Activated CD4-positive, alpha-beta T cell treated with anti-CD3 and anti-CD28 coated beads, Interleukin-2, Interleukin-6, amounts not matched to agents 100 ng/mL and 50 ng/mL, durations not matched to agents 16 hours and 8 hours (primary cell): Measurements from ENCODE around the gene MTNR1B.

Source experiments
- DNase-seq: peaks from one replicate; pipeline ENCODE4 v3.0.0-alpha.2; 2020

Gene MTNR1B

GRCh38 chr11:92978271-92979111, 9.0 kb downstream of the MTNR1B start:
- DNase-seq: no peak

DNA sequence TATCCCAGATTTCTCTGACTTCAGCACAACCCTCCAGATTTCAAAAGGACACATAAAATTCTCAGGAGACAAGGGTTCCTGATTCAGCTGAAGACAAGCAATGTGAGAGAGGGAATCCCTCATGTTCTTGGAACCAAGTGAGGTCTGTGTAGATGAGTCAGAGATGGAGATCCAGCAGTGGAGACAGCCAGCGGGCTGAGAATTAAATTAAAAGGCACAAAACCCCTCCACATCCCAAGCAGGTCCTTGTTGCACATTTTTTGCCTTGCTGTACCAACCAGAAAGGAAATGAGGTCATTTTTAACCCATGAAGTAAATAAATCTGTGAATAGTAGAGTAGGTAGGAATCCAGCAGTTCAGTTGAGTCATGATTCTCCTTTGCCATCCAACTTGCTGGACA, 9.7 kb downstream of the MTNR1B start:
- DNase-seq: no peak

GRCh38 chr11:92980312-92980711, 10.9 kb downstream of the MTNR1B start:
- no peak for DNase-seq

GRCh38 chr11:92981508-92982043, 12.1 kb downstream of the MTNR1B start:
- DNase-seq: no peak

DNA sequence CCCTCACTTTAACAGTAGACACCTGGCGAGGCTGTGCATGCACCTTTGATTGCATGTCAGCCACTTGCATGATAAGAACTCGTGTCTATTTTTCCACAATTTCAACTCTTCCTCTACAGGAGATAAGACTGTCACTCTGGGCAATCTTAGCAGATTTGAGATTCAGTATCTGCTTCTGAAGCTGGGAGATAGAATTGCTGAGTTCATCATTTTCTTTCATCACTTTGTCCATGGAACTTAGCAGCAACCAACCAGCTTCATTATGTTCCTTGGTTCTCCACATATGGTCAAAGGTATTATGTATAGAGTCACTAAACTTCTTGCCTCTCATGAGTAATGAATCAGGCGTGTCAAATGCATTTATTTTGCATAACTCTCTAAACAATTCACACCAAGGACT, 17.1 kb downstream of the MTNR1B start:
- no peak for DNase-seq

DNA sequence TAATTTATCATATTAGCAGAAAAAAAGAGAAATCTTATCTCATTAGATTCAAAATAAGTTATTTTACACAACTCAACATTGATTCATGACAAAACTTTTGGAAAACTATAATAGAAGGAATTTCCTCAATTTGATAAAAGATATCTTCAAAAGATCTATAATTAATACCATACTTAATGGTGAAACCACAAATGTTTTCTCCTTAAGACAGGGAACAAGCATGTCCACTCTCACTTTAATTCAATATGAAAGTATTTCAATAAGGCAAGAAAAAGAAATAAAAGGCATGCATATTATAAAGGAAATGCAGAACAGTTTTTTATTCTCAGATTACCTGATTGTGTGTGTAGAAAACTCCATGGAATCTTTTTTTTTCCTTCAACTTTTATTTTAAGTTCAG, 23.6 kb downstream of the MTNR1B start:
- no peak for DNase-seq

DNA sequence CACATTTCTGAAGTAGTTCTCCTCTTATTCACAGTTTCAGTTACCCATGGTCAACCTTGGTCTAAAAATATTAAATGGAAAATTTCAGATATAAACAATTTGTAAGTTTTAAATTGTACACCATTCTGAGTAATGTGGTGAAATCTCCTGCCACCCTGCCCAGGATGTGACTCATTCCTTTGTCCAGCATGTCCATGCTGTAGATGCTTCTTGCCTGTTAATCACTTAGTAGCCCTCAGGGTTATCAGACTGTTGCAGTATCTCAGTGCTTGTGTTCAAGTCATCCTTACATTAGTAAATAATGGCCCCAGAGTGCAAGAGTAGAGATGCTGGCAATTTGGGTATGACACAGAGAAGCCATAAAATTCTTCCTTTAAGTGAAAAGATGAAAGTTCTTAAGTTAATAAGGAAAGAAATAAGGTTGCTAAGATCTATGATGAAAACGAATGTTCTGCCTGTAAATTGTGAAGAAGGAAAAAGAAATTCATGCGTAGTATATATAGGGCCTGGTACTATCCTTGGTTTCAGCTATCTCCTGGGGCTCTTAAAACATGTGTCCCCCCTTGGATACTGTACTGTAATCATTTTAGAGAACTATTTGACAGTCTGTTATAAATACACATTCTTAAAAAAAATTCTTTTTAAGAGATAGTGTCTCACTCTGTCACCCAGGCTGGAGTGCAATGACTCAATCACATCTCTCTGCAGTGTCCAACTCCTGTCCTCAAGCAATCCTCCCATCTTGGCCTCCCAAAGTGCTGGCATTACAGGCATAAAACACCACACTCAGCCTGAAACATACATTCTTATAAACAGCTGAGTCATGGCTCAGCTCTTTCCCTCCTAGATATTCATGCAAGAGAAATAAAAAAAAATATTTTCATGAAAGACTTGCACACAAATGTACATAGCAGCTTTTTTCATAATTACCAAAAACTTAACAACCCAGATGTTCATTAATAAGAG, 31.3 kb downstream of the MTNR1B start:
- no peak for DNase-seq

DNA sequence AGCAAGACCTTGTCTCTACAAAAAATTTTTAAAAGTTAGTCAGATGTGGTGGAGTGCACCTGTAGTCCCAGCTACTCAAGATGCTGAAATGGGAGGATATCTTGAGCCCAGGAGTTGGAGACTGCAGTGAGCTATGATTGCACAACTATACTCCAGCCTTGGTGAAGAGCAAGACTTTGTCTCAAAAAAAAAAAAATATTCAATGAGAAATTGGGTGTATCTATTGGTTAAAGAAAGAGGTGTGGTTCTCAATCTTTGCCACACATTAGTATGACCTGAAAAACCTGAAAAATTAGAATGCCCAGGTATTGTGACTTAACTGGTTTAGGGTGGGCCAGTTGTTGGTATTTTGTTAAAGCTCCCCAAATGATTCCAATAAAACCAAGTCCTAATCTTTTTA, 32.4 kb downstream of the MTNR1B start:
- DNase-seq: no peak

DNA sequence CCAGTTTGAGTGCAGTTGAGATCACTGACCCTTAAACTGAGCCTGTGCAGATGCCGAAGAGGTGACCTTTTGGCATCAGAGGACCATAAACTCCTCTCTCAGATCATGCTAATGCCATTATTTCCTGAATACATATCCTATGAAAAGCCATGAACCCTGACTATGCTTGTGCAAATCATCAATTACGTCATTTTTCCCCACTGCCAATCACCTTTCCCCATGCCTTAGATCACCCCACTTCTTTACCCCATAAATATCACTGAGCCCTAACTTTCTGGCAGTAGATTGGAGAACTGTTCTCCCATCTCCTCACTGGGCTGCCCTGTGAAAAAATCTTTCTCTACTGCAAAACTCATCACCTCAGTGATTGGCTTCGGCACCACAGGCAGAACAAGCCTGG, 32.9 kb downstream of the MTNR1B start:
- DNase-seq: no peak

GRCh38 chr11:93005239-93005638, 35.8 kb downstream of the MTNR1B start:
- no peak for DNase-seq

DNA sequence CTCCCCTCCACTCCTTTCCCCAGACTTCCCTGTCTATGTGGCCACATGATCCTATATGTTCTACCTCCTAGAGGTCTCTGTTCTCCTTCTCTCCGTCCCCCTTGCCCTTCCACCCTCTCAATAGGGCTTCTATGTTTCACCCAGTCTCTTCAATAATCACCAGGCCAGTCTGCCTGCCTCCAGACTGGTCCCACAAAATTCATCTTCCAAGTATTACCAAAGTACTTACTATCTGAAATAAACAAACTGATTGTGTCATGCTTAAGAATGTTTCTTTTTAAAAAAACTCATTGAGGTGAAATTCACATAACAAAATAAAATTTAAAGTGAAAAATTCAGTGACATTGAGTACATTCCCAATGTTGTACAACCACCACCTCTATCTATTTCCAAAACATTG, 44.2 kb downstream of the MTNR1B start:
- no peak for DNase-seq

- DNase-seq: no peak
These were observed 47.1 kb downstream of the MTNR1B start for GRCh38 chr11:93016595-93016994.

DNA sequence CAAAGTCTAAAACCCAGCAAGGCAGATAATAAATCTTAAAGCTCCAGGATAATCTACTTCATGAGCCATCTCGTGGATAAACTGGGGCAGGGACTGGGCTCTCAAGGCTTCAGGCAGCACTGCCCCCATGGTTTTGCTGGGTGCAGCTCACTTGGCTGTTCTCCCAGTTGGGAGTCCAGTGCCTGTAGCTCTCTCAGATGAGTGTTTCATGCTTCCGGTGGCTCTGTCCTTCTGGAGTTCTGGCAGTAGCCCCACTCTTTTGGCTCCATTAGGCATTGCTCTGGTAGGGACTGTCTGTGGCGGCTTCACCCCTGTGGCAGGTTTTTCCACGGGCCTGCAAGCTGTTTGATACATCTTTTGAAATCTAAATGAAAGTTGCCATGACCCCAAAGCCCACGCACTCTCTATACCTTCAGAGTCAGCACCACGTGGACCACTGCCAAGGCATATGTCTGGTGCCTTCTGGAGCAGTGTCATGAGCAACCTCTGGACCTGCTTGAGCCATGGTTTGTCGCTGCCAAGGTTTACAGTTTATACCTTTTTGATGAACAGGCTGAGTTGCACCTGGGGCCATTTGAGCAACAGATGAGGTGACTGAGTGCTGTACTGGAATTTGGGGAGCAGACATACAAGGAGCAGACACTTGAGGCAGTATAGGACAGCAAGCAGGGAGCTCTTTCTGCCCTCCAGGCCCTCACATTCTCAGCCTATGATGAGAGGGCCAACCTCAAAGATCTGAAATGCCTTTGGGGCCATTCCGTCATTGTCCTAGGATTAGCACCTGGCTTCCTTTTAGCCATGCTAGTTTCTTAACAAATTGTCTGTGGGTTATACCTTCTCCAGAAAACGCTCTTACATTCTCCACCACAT, 48.6 kb downstream of the MTNR1B start:
- no peak for DNase-seq

GRCh38 chr11:93020248-93021046, 51.0 kb downstream of the MTNR1B start:
- no peak for DNase-seq

- no peak for DNase-seq
These were observed 54.9 kb downstream of the MTNR1B start for GRCh38 chr11:93024369-93024768.

- DNase-seq: no peak
These were observed 56.3 kb downstream of the MTNR1B start for GRCh38 chr11:93025558-93026255.

DNA sequence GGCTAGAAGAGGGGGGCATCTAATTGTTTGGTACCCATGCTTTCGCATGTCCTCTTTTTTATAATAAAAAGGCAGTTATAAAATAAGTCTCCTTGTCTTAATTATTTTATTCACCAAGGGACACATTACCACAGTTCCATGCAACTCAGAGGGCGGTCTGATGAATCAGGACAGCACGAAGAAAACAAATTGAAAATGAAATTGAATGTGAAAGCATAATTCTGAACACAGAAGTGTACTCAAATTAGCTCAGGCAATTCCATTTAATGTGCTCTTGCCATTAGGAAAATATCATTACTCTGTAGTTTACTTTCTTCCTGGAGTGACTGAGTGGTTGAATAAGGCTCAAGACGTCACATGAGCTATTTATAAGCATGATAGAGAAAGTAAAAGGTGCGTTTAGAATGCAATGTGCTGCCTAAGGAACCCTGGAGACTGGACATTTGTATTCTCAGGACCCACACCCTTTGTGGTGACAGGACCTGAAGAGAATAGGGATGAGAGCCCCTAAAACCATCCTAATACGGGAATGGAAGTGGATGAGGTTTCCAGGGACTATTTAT, 59.6 kb downstream of the MTNR1B start:
- no peak for DNase-seq

- DNase-seq: peak; percentile 20
These were observed 61.9 kb downstream of the MTNR1B start for GRCh38 chr11:93031386-93031785.
